ENCODE results near the gene ARMC6. TPM values are rescaled to one million over a fixed set of nuclear protein-coding genes. Genes with fewer than 3 reads are reported as not detected.

Gene ARMC6
- total RNA-seq, 4 donors from 2014 or later: 15.9 to 24.0 (median 19.2) TPM

DNA sequence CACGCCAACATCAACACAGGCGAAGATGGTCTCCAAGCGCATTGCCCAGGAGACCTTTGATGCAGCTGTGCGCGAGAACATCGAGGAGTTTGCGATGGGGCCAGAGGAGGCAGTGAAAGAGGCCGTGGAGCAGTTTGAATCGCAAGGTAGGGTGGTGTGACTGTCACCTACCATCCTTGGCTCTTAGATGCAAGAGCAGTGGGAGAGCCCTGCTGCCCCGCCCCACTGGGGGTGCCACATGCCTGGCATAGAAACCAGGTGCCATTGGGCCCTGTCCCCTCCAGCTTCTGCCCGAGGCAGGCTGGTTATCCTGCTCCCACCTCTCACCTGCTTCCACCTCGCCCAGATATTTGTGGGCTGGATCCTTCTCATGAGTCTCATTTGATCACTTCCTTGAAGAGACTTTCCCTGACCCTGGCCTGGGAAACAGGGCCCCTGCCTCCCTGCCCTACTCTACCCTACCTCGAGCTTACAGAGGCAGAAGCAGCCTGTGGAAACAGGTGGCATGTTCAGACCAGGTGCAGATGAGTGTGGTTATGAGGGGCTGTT, 9.4 kb downstream of the ARMC6 start:
- H3K27ac ChIP-seq: no peak overlapping the region
- no peaks in the 10 kb centered on the region for H3K27me3 ChIP-seq
- WGBS, 2 donors (ENCODE audit: low coverage in 1 of 2): 90 to 94% methylated on average over 2 to 11 of the region's 13 CpGs
- H3K4me3 ChIP-seq: no peak overlapping the region
- no peak for TF ChIP-seq EP300 (IDR thresholded peaks at IDR 0.05)
- H3K9me3 ChIP-seq: no peaks in the 10 kb centered on the region
- H3K4me1 ChIP-seq: peaks cover 0 to 13% (median 3%) of the 10 kb centered on the region in 3 donors
- peaks cover 0 to 58% of the 10 kb centered on the region in 2 donors for H3K36me3 ChIP-seq
- ATAC-seq: no peak

DNA sequence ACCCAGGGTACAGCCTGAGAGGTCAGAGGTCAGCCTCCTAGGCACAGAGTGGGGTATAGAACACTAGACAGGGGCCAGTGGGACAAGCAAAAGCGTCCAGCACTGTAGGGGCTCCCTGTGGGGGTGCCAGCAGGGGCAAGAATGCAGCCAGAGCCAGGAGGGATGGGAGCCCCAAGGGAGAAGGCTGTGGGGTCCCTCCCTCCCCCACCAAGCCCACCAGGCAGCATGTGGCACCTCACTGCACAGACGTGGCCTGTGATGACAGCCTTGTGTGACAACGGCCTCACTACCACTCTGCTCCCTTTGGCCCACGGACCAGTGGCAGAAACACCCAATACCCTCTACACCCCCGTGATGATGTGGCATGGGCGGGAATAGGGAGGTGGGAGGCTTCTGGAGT, 10.1 kb downstream of the ARMC6 start:
- Histone ChIP-seq H3K4me3 (no peak overlapping the region), H3K9me3 (no peaks in the 10 kb centered on the region), H3K36me3 (peaks cover 0 to 58% of the 10 kb centered on the region in 2 donors), H3K27me3 (no peaks in the 10 kb centered on the region), H3K27ac (no peak overlapping the region), H3K4me1 (peaks cover 0 to 13% (median 3%) of the 10 kb centered on the region in 3 donors)
- no peak for ATAC-seq
- WGBS, 2 donors (ENCODE audit: low coverage in 1 of 2): no CpG with 5 or more reads among the region's 6 CpGs
- TF ChIP-seq POLR2AphosphoS5 (IDR thresholded peaks at IDR 0.05): no peak

DNA sequence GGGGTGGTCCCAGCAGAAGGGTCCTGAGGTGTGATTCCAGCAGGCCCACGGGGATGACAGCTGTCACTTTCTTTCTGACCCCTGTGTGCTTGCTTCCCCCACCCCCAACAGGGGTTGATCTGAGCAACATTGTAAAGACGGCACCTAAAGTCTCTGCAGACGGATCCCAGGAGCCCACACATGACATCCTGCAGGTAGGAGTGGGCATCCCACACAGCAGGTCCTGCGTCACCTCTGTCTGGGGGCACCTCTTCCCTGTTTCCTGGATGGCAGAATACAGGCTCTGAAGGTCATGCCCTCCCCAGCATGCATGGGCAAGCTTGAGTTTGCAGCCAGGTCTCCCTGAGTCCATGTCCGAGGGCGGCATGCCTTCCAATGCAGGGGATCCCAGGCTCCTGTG, 10.5 kb downstream of the ARMC6 start:
- Histone ChIP-seq H3K36me3 (peaks cover 0 to 58% of the 10 kb centered on the region in 2 donors), H3K4me1 (peaks cover 0 to 13% (median 3%) of the 10 kb centered on the region in 3 donors), H3K9me3 (no peaks in the 10 kb centered on the region), H3K4me3 (no peak overlapping the region), H3K27ac (no peak overlapping the region), H3K27me3 (no peaks in the 10 kb centered on the region)
- TF ChIP-seq POLR2A (IDR thresholded peaks at IDR 0.05) (no peak), POLR2AphosphoS5 (IDR thresholded peaks at IDR 0.05) (no peak)
- WGBS, 2 donors (ENCODE audit: low coverage in 1 of 2): no CpG with 5 or more reads among the region's 6 CpGs
- ATAC-seq: no peak

GRCh38 chr19:19049406-19049805, 16.0 kb downstream of the ARMC6 start:
- no peak for ATAC-seq
- Histone ChIP-seq H3K9me3 (no peaks in the 10 kb centered on the region), H3K4me3 (no peak overlapping the region), H3K27me3 (no peaks in the 10 kb centered on the region), H3K4me1 (no peaks in the 10 kb centered on the region), H3K27ac (no peak overlapping the region), H3K36me3 (peaks cover 0 to 94% of the 10 kb centered on the region in 2 donors)
- TF ChIP-seq CTCF (IDR thresholded peaks at IDR 0.05): no peak
- no peak for TF ChIP-seq POLR2A (IDR thresholded peaks at IDR 0.05)
- no peak for TF ChIP-seq POLR2AphosphoS5 (IDR thresholded peaks at IDR 0.05)
- TF ChIP-seq EP300 (IDR thresholded peaks at IDR 0.05): no peak
- WGBS, 2 donors (ENCODE audit: low coverage in 1 of 2): 88 to 100% methylated on average over 2 of the region's 2 CpGs

DNA sequence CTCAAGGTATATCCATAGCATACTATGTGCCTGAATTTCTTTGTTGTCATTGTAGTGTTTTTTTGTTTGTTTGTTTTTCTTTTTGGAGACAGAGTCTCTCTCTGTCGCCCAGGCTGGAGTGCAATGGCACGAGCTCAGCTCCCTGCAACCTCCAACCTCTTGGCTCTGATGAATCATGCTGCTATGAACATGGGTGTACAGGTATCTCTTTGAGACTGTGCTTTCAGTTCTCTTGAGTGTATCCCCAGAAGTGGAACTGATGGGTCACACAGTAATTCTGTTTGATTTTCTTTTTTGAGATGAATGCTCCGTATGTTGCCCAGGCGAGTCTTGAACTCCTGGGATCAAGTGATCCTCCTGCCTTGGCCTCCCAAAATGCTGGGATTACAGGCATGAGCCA, 16.7 kb downstream of the ARMC6 start:
- 96 to 100% methylated on average over 2 to 4 of the region's 4 CpGs for WGBS, 2 donors (ENCODE audit: low coverage in 1 of 2)
- TF ChIP-seq CTCF (IDR thresholded peaks at IDR 0.05) (no peak), POLR2AphosphoS5 (IDR thresholded peaks at IDR 0.05) (no peak), POLR2A (IDR thresholded peaks at IDR 0.05) (no peak), EP300 (IDR thresholded peaks at IDR 0.05) (no peak)
- Histone ChIP-seq H3K27ac (no peak overlapping the region), H3K4me3 (no peak overlapping the region), H3K36me3 (peaks cover 0 to 94% of the 10 kb centered on the region in 2 donors), H3K9me3 (no peaks in the 10 kb centered on the region), H3K27me3 (no peaks in the 10 kb centered on the region), H3K4me1 (no peaks in the 10 kb centered on the region)
- ATAC-seq: no peak

- no peak for ATAC-seq
Observed at GRCh38 chr19:19050731-19051130, 17.3 kb downstream of the ARMC6 start.

DNA sequence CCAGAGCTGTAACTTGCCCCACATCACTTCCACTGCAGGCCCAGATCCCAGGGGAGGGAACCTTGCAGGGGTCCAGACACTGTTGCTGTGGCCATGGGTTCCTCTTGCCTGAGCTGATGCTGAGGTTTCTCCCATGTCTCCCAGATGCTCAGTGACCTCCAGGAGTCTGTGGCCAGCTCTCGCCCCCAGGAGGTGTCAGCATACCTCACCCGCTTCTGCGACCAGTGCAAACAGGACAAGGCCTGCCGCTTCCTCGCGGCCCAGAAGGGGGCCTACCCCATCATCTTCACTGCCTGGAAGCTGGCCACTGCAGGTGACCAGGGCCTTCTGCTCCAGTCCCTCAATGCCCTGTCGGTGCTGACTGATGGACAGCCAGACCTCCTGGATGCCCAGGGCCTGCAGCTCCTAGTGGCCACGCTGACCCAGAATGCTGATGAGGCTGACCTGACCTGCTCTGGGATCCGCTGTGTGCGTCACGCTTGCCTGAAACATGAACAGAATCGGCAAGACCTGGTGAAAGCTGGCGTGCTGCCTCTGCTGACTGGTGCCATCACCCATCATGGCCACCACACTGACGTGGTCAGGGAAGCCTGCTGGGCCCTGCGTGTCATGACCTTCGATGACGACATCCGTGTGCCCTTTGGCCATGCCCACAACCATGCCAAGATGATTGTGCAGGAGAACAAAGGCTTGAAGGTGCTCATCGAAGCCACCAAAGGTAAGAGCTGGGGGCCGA, 18.2 kb downstream of the ARMC6 start:
- Histone ChIP-seq H3K4me3 (no peak overlapping the region), H3K27me3 (no peaks in the 10 kb centered on the region), H3K36me3 (peaks cover 0 to 94% of the 10 kb centered on the region in 2 donors), H3K9me3 (no peaks in the 10 kb centered on the region), H3K27ac (no peak overlapping the region), H3K4me1 (no peaks in the 10 kb centered on the region)
- WGBS, 2 donors (ENCODE audit: low coverage in 1 of 2): no CpG with 5 or more reads among the region's 20 CpGs
- TF ChIP-seq POLR2A (IDR thresholded peaks at IDR 0.05) (no peak), EP300 (IDR thresholded peaks at IDR 0.05) (no peak), POLR2AphosphoS5 (IDR thresholded peaks at IDR 0.05) (no peak), CTCF (IDR thresholded peaks at IDR 0.05) (no peak)
- ATAC-seq: no peak

More at GRCh38 chr19:19050731-19051130, 17.3 kb downstream of the ARMC6 start:
- Histone ChIP-seq H3K27me3 (no peaks in the 10 kb centered on the region), H3K4me1 (no peaks in the 10 kb centered on the region), H3K9me3 (no peaks in the 10 kb centered on the region), H3K36me3 (peaks cover 0 to 95% of the 10 kb centered on the region in 2 donors), H3K4me3 (no peak overlapping the region), H3K27ac (no peak overlapping the region)
- 95 to 100% methylated on average over 1 to 2 of the region's 2 CpGs for WGBS, 2 donors (ENCODE audit: low coverage in 1 of 2)
- no peak for TF ChIP-seq POLR2AphosphoS5 (IDR thresholded peaks at IDR 0.05)

Measured in gastroesophageal sphincter (tissue), 4 donors.